ENCODE data around the gene THEM4. TPM values are rescaled to one million over a fixed set of nuclear protein-coding genes. Genes with fewer than 3 reads are reported as not detected.
"Not testable (repeated sequence)": the region's sequence is repeated elsewhere in the genome, so short reads cannot be mapped to it uniquely, and the experiment has no call there.

THEM4 gene
- total RNA-seq, 1 donor from 2014 or later, result 16.6 TPM

- DNase-seq (no peak), ATAC-seq (no peak)
- intact Hi-C loops (cut with micrococcal nuclease), result no loop called here
These were observed 6.5 kb downstream of the THEM4 start for GRCh38 chr1:151902858-151903257.

GRCh38 chr1:151900804-151901203 lies 8.5 kb downstream of the THEM4 start:
- ATAC-seq; intact Hi-C loops (cut with micrococcal nuclease); DNase-seq: not testable (repeated sequence)

- ATAC-seq (no peak), DNase-seq (peak; percentile 38)
- intact Hi-C loops (cut with micrococcal nuclease), result no loop called here
These were observed 10.8 kb downstream of the THEM4 start for GRCh38 chr1:151898519-151898991.

DNA sequence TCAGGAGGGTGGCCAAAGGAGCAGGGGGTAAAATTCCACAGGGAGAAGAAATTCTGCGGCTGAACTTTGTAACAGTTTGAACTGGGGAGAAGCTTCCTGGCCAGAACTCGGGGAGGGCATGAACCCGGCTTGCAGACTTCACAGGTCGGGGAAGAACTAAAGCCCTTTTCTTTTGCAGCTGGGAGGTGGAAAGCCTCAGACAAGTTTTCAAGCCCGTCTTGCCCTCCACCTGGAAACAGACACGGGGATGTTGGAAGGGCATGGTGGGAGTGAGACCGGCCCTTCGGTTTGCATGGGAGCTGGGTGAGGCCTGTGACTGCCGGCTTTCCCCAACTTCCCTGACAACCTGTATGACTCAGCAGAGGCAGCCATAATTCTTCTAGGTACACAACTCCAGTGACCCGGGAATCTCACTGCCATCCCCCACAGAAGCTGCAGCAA lies 11.3 kb downstream of the THEM4 start:
- intact Hi-C loops (cut with micrococcal nuclease), result no loop called here
- DNase-seq (no peak), ATAC-seq (no peak)

DNA sequence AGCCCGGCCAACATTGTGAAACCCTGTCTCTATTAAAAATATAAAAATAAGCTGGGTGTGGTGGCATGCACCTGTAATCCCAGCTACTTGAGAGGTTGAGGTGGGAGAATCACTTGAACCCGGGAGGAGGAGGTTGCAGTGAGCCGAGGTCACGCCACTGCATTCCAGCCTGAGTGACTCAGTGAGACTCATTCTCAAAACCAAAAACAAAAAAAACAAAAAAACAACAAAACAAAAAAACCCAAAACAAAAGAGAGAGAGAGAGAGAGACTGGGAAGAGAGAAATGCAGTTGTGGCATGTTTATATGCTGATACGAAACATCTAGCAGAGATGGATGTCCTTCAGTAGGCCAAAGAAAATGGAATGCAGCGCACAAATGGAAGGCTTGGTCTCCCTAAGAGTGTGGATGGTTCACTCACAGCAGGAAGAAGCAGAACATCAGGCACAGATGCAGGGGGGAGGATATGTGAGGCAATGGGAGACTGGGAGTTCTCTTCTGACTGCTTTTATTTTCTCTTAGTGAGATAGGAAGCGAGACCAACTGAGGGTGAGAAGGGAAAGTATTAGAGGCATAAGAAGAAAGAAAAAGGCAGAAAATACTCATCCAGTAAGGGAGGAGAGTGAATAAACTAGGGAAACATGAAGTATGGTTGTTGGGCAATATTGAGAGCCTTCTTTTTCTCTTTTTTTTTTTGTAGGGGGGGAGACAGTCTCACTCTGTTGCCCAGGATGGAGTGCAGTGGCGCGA lies 16.0 kb downstream of the THEM4 start:
- DNase-seq (no peak), ATAC-seq (no peak)
- intact Hi-C loops (cut with micrococcal nuclease), result no loop called here

GRCh38 chr1:151892190-151892589 lies 17.1 kb downstream of the THEM4 start:
- no peak for DNase-seq
- intact Hi-C loops (cut with micrococcal nuclease), result no loop called here
- ATAC-seq, result no peak

GRCh38 chr1:151891512-151891911 lies 17.8 kb downstream of the THEM4 start:
- intact Hi-C loops (cut with micrococcal nuclease), result no loop called here
- no peak for DNase-seq

GRCh38 chr1:151888972-151889570 lies 20.2 kb downstream of the THEM4 start:
- intact Hi-C loops (cut with micrococcal nuclease), result no loop called here
- ATAC-seq (no peak), DNase-seq (no peak)

More at GRCh38 chr1:151891512-151891911, 17.8 kb downstream of the THEM4 start:
- no peak for ATAC-seq

DNA sequence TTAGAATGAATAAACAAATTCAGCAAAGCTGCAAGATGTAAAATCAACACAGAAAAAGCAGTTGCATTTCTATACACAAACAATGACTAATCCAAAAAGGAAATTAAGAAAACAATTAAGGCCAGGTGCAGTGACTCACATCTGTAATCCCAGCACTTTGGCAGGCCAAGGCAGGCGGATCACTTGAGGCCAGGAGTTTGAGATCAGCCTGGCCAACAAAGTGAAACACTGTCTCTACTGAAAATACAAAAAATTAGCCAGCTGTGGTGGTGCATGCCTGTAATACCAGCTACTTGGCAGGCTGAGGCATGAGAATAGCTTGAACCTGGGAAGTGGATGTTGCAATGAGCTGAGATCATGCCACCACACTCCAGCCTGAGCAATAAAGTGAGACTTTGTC lies 22.3 kb downstream of the THEM4 start:
- no peak for ATAC-seq
- intact Hi-C loops (cut with micrococcal nuclease), result no loop called here

GRCh38 chr1:151885479-151885878 lies 23.8 kb downstream of the THEM4 start:
- no peak for DNase-seq
- no peak for ATAC-seq
- intact Hi-C loops (cut with micrococcal nuclease), result no loop called here

More for the DNA sequence above, 22.3 kb downstream of the THEM4 start:
- DNase-seq, result no peak

- intact Hi-C loops (cut with micrococcal nuclease); DNase-seq; ATAC-seq: not testable (repeated sequence)
These were observed 24.4 kb downstream of the THEM4 start for GRCh38 chr1:151884879-151885278.

DNA sequence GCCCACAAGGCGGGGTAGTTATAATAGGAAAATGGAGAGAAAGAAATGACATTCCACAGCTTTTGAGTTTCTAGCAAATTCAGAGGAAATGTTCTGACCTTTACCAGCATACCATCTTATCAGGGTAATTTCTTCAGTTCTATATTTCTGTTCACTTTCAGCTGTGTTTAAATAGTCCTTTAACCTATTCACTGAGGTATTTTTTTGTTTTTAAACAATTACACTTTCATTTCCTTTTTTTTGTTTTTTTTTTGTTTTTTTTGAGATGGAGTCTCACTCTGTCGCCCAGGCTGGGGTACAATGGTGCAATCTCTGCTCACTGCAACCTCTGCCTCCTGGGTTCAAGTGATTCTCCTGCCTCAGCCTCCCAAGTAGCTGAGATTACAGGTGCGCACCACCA lies 24.9 kb downstream of the THEM4 start:
- intact Hi-C loops (cut with micrococcal nuclease); ATAC-seq: not testable (repeated sequence)

DNA sequence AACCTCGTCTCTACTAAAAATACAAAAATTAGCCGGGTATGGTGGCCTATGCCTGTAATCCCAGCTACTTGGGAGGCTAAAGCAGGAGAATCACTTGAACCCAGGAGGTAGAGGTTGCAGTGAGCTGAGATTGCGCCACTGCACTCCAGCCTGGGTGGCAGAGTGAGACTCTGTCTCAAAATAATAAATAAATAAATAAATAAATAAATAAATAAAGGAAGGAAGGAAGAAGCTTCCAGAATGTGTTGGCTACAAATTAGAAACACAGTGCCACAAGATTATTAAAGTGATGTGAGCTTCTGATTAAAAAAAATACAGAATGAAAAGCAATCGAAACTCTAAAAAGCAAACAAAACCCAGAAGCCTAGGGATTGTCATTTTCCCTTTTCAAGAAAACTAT lies 25.4 kb downstream of the THEM4 start:
- DNase-seq; ATAC-seq; intact Hi-C loops (cut with micrococcal nuclease): not testable (repeated sequence)

More for the DNA sequence above, 24.9 kb downstream of the THEM4 start:
- not testable (repeated sequence) for DNase-seq

DNA sequence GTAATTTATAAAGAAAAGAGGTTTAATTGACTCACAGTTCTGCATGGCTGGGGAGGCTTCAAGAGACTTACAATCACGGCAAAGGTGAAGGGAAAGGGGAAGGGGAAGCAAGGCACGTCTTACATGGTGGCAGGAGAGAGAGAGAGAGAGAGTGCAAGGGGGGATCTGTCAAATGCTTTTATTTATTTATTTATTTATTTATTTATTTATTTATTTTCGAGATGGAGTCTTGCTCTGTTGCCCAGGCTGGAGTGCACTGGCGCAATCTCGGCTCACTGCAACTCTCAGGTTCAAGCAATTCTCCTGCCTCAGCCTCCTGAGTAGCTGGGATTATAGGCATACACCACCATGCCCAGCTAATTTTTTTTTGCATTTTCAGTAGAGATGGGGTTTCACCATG lies 26.4 kb downstream of the THEM4 start:
- intact Hi-C loops (cut with micrococcal nuclease); DNase-seq; ATAC-seq: not testable (repeated sequence)

GRCh38 chr1:151882466-151882865 lies 26.8 kb downstream of the THEM4 start:
- ATAC-seq (no peak), DNase-seq (no peak)
- intact Hi-C loops (cut with micrococcal nuclease), result no loop called here

GRCh38 chr1:151881479-151881878 lies 27.8 kb downstream of the THEM4 start:
- no peak for DNase-seq
- no peak for ATAC-seq
- intact Hi-C loops (cut with micrococcal nuclease), result no loop called here

DNA sequence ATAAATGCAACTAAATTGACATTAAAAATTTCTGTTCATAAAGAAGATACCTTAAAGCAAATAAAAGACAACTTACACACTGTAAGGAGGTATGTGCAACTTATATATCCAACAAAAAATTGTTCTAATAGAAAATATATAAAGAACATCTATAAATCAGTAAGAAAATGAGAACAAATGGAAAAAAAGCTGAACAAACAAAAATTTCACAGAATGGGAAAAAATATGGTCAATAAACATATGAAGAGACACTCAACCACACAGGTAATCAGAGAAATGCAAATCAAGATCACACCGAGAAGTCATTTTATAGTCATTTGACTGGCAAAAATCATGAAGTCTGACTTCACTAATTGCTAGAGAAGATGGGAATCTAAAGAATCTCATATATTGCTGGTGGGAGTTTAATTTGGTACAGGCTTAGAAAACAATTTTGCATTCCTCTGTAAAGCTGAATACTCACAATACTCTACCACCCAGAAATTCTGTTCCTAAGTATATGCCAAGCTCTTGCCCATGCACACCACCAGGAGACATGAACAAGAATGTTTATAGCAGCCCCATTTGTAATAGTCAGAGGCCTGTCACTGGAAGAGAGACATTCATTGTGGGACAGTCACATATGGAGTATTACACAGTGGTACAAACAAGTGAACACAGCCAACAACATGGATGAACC lies 33.8 kb downstream of the THEM4 start:
- ATAC-seq, result no peak
- DNase-seq, result no peak
- intact Hi-C loops (cut with micrococcal nuclease), result no loop called here

- ATAC-seq; intact Hi-C loops (cut with micrococcal nuclease); DNase-seq: not testable (repeated sequence)
These were observed 36.5 kb downstream of the THEM4 start for GRCh38 chr1:151872776-151873175.

DNA sequence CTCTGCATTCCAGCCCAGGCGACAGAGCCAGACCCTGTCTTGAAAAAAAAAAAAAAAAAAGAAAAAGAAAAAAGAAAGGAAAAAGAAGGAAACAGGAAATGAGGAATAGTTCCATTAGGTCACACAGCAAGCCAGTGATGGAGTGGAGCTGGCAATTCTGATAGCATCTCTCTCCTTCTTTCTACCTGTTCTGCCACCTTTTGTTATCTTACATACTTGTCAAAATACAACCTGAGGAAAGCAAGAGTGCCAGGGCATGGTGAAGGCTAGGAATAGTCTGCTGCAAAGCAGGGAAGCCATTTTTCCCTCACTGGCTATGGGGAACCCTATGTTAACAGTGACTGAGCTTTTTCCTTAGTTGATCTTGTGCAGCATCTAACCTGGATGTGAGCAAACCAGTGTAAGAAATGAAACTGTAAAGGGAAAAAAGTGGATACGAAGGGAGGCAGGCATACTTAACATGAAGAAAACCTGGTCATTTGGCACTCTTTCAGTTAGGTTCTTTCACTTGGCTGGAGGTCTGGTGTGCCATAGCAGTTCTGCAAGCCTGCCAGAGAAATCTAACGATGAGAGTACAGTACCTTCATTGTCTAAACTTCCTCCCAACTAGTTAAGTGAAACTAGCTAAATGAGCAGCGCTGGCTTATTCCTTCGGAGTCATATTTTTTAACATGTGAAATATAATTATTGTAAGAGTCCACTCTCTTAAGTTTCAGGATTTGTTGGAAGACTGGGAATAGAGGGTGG lies 37.9 kb downstream of the THEM4 start:
- intact Hi-C loops (cut with micrococcal nuclease), result no loop called here
- DNase-seq (no peak), ATAC-seq (peak; percentile 17)

All from left ventricle myocardium superior (tissue), 1 donor.